Ishikawa (cell line): ENCODE results near the gene KCNQ5.

Experiments
- EGR1 ChIP-seq: IDR thresholded peaks from 2 replicates; pipeline ENCODE4 v1.6.1; 2012
- EP300 ChIP-seq: IDR thresholded peaks from 2 replicates; pipeline ENCODE4 v1.6.1; 2012; ENCODE audit warnings: borderline replicate concordance
- FOXM1 ChIP-seq: IDR thresholded peaks from 2 replicates; pipeline ENCODE4 v1.6.1; 2012; ENCODE audit warnings: low read depth, borderline replicate concordance
- TAF1 ChIP-seq: IDR thresholded peaks from 2 replicates; pipeline ENCODE4 v1.6.1; 2012; ENCODE audit warnings: low read depth, mild to moderate bottlenecking
- YY1 ChIP-seq: IDR thresholded peaks from 2 replicates; pipeline ENCODE4 v1.6.1; 2012; ENCODE audit warnings: low read depth
- TF ChIP-seq, protein P1 (sequence below): IDR thresholded peaks from 2 replicates; pipeline ENCODE4 v1.6.1; 2012
- TF ChIP-seq, protein P2 (sequence below): IDR thresholded peaks from 2 replicates; pipeline ENCODE4 v1.6.1; 2012; ENCODE audit warnings: low read depth, mild to moderate bottlenecking

DNA sequence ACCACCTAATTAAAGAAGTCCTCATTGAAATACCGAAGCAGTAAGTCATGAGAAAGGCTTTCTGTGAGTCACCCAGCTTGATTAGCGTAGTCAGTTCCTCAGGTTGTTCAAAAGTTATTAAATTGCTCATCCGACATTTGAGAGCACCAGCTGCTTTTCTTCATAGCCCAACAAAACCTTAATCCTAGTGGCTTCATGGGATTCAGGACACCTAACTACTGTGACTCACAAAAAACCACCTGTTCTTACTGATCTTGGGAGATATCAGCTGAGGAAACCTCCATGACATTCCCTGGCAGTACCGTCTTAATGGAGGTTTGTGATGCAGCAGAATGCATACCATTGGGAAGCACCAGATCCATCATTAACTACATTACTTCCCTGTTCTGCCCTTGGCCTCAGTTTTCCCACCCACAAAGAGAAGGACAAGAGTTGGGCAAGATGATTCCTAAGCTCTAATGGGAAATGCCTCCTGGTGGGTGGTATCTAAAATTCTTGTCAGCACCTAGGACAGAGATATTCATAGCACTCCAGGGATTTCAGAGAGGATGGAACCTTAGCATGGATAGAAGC lies 499.6 kb downstream of the KCNQ5 start:
- TF ChIP-seq TAF1 (no peak), EP300 (no peak), FOXM1 (no peak), YY1 (no peak), EGR1 (no peak)
- TF ChIP-seq, protein P1, sequence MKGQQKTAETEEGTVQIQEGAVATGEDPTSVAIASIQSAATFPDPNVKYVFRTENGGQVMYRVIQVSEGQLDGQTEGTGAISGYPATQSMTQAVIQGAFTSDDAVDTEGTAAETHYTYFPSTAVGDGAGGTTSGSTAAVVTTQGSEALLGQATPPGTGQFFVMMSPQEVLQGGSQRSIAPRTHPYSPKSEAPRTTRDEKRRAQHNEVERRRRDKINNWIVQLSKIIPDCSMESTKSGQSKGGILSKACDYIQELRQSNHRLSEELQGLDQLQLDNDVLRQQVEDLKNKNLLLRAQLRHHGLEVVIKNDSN = no peak
- TF ChIP-seq, protein P2, sequence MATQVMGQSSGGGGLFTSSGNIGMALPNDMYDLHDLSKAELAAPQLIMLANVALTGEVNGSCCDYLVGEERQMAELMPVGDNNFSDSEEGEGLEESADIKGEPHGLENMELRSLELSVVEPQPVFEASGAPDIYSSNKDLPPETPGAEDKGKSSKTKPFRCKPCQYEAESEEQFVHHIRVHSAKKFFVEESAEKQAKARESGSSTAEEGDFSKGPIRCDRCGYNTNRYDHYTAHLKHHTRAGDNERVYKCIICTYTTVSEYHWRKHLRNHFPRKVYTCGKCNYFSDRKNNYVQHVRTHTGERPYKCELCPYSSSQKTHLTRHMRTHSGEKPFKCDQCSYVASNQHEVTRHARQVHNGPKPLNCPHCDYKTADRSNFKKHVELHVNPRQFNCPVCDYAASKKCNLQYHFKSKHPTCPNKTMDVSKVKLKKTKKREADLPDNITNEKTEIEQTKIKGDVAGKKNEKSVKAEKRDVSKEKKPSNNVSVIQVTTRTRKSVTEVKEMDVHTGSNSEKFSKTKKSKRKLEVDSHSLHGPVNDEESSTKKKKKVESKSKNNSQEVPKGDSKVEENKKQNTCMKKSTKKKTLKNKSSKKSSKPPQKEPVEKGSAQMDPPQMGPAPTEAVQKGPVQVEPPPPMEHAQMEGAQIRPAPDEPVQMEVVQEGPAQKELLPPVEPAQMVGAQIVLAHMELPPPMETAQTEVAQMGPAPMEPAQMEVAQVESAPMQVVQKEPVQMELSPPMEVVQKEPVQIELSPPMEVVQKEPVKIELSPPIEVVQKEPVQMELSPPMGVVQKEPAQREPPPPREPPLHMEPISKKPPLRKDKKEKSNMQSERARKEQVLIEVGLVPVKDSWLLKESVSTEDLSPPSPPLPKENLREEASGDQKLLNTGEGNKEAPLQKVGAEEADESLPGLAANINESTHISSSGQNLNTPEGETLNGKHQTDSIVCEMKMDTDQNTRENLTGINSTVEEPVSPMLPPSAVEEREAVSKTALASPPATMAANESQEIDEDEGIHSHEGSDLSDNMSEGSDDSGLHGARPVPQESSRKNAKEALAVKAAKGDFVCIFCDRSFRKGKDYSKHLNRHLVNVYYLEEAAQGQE = peak; percentile 83
